Measurements from ENCODE around the gene RAMAC.
"Not testable (repeated sequence)": the region's sequence is repeated elsewhere in the genome, so short reads cannot be mapped to it uniquely, and the experiment has no call there.

RAMAC gene

GRCh38 chr15:82969353-82969752 lies 16.7 kb upstream of the RAMAC start:
- DNase-seq: no peak

DNA sequence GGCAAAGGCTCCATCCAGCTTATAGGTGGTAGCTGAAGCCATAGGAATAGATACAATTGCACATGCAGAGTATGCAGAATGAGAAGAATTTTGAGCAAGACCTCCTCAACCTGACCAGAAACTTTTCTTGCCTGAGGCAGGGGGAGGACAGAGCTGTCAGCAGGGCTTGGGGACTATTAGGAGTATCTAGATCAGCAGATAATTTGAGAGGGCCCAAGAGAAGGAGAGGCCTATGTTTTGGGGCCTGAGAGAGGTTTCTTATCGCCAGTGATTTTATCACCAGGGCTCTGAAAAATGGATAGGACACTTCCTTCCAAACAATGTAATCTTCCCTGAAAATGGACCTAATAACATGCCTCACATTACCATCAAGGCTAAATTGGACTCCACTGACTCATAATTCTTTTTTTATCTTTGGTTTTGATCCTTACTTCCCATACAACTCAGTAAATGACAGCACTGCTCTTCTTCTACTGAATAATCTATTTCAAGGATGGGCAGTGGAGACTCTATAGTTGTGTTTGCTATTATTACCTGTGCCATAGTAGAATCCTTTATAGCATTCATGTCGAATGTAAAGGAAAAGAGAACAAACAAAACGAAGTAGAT lies 15.8 kb upstream of the RAMAC start:
- no peak for DNase-seq

DNA sequence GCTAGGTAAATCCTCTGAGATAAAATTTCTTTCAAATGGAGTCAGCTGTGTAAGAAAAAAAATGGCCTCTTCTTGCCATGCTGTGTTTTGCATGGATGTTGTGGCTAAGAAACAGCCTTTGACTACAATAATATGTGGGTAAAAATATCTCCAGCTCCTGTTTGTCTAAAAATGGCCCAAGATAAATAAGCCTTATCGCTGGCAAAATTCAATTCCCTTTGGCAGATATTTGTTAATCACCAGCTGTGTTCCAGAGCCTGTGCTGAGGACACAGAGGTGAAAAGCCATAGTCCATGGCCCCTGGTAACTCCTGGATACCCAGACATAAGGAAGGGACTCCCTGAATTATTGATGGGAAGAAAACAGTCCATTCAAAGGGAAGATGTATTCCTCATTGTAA lies 15.3 kb upstream of the RAMAC start:
- DNase-seq: no peak

DNA sequence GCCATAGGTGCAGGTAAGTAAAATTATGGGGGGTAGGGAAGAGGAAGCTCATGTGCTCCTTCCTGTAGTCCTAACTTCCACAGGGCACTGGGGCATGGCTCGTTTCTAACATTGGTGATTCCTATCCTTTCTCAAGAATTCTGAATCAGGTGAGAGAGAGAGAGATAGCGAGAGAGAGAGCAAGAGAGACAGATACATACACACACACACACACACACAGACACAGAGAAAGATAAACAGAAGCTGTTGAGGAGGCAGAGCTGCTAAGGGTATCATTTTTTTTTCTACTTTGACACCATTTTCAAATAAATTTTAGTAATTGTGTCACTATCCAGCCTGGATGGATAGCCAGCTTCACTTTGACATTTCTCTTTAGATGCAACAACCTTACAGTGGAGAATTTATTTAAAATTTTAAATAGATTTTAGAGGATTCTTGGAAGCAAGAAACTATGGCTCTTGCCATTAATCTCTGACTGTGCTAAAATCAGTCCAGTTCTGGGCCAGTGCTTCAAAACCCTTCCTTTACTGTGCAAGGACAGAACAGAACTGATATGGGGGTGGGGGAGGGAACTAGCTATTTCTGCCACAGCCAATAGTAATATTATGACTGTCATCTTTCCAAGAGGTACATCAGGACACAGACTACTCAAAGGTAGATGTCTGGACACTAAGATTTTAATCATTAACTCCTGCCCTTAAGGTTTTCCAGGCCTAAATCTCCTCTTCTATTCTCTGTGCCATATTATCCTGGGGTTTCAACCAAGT lies 14.6 kb upstream of the RAMAC start:
- DNase-seq: no peak

DNA sequence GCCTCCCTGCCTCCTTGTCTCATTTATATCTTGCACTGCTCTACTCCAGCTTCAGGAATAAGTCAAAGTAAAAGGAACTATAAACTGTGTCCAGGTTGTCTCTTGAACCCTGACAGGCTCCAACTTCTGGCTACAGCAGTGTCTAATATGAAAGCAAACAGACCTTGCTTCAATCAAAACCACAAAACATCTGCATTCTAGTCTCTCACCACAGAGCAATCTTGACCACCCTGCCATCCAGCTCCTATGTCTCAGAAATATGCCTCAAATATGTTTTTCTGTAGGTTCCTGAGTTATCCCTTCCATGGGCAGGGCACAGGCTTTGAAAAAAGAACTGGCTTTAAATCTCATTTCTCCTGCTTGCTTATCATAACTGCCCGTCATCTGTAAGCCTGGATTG lies 13.0 kb upstream of the RAMAC start:
- no peak for DNase-seq

DNA sequence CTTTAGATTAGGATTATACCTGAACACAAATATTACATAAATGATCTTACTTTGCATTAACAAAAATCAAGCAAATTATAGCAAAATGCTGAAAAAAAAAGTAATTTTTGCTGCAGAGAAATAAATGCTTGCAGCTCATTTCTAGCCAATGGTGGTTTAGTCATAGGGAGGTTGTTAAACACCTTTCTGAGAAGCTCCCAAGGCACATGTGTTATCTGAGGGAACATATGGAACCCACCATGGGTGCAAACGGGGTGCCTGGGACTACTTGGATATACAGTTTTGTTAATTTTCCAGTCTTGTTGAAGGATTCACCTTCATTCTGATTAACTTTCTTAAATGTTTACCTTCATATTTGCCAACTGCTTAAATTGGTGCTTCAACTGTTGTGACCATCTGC lies 8.9 kb upstream of the RAMAC start:
- no peak for DNase-seq

GRCh38 chr15:82978438-82978837 lies 7.6 kb upstream of the RAMAC start:
- DNase-seq: no peak

DNA sequence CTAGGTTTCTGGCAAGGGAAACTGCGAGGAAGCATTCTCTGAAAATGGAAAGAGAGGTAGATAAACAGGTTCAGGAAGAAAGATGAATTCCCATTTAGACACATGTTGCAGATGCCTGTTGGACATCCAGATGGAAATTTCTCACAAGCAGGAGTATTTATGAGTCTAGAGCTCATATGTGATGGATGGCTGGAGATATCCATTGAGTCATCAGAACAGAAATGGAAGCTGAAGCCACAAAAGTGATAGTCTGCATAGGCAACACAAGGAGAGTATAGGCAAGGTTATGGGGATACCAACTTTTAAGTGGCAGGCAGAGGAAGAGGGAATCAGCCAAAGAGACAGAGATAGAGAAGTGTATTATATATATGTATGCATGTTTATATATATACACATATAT lies 6.3 kb upstream of the RAMAC start:
- DNase-seq: no peak

- DNase-seq: no peak
Measured at GRCh38 chr15:82980981-82981380, 5.0 kb upstream of the RAMAC start.

GRCh38 chr15:82986442-82986780 lies 401 bp downstream of the RAMAC start:
- DNase-seq: no peak

DNA sequence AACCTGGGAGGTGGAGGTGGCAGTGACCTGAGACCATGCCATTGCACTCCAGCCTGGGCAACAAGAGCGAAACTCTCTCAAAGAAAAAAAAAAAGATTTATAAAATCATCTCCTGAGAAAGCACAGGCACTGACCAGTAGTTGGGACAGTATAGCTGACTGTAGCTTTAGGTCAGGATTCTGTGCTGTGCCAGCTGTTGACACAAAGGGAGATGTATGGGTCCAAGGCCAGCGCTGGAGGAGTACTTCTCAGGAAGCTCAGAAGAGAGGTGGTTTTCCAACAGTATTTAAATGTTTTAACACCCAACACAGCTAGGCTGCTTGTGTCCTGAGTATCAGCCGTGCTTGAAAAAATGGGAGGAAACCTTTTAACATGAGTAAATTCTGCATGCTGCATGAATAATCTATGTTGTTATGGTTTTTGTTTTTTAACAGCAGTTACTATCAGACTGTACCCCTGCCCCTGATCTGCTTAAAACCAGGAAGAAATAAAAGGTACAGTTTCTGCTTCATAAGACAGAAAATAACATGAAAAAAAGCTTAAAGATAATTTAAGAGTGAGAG lies 6.5 kb downstream of the RAMAC start:
- no peak for DNase-seq

- DNase-seq: no peak
Measured at GRCh38 chr15:82993144-82993543, 7.1 kb downstream of the RAMAC start.

DNA sequence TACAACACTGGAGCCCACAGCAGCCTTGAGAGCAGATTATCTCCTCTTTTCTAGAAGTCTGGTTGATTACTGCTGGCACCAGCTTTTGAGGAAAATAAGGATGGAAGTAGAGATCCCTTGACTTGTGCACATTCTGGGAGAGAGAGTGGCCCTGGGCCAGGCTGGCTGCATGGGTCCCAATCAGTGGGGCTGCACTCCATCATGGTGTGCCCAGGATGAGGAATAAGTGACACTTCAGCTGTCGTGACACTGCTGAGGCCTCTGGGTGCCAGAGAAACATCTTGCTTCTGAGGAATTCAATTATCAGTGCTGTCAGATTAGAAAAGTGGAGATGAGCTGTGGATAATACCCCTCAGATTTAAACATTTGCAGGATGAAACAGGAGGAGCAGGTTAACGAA lies 9.1 kb downstream of the RAMAC start:
- no peak for DNase-seq

GRCh38 chr15:82995938-82996337 lies 9.9 kb downstream of the RAMAC start:
- no peak for DNase-seq

DNA sequence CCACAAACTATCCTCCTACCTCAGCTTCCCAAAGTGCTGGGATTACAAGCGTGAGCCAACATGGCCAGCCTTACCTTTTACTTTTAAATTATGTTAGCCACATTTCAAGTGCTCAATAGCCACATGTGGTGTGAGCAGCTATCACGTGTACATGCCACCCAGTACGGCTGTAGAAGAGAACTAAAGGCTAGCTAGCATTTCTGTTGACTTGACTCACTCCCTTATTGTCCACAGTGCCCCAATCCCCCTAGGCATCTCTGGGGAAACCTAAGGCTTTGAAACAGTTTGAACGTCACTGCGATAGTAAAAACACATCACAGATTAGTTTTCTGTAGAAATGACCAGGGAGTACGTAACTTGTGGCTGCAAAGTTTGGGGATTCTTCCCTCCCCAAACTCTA lies 13.4 kb downstream of the RAMAC start:
- no peak for DNase-seq

- peak; percentile 21 for DNase-seq
Measured at GRCh38 chr15:82999905-83000671, 14.1 kb downstream of the RAMAC start.

DNA sequence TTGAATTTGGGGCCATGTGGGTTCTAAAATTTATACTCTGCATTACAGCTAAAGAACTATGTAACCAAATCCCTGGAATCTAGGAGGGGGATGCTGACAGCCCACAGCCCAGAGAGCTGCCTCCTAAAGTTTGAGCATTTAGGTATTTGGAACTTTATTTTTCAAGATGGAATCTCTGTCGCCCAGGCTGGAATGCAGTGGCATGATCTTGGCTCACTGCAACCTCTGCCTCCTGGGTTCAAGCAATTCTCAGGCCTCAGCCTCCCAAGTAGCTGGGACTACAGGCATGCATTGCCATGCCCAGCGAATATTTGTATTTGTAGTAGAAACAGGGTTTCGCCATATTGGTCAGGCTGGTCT lies 14.6 kb downstream of the RAMAC start:
- not testable (repeated sequence) for DNase-seq

DNA sequence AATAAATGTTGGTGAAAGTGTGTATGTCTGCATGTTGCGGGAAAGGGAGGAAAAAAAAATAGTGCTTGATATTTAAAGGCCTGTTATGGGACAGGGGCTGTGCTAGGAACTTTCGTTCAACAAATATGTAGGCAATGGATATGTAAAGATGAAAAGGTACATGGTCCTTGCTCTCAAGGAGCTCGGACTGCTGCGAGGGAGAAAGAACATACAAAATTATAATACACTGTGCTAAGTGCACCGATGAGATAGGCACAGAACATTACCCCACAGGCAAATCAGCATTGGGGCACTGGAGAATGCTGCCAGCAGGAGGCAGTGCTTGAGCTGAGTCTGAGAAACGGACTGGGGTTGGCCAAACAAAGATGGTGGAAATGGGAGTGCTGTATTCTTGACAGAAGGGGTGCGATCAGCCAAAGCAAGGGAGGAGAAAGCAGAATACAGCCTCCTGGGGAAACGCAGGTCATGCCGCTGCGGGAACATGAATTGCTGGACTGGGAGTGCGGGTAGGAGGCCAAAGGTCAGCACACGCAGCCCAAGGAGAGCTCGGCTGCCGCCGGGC lies 24.8 kb downstream of the RAMAC start:
- DNase-seq: peak; percentile 29

- peak; percentile 53 for DNase-seq
Measured at GRCh38 chr15:83011271-83012075, 25.5 kb downstream of the RAMAC start, which contains the start of gene C15orf40. TSS of gene C15orf40 (minus strand) at chr15:83011639. CDS start at chr15:83011607, 32 bp downstream.

- DNase-seq: no peak
Measured at GRCh38 chr15:83012076-83012426, 26.0 kb downstream of the RAMAC start.

GRCh38 chr15:83012636-83013035 lies 26.6 kb downstream of the RAMAC start:
- DNase-seq: no peak

DNA sequence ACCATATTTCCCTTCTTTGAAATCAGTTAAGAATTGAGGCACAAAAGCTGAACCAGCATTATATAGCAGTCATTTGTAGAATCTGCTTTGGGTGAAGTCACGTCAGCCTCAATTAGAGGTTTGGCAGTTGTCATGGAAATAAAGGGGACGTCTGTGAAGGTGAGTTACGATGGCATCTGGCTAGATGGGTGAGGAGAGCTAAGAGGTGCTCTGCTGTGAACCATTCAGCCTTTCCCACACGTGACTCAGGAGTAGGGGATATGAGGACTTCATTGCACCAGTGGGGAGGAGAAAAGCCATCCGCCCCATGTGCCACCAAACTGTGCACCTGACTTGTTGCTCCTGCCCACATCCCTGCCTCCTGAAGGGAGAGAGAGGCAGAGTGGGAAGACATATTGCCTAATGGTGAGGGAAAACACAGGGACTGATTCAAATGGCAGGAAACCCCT lies 28.2 kb downstream of the RAMAC start:
- no peak for DNase-seq

DNA sequence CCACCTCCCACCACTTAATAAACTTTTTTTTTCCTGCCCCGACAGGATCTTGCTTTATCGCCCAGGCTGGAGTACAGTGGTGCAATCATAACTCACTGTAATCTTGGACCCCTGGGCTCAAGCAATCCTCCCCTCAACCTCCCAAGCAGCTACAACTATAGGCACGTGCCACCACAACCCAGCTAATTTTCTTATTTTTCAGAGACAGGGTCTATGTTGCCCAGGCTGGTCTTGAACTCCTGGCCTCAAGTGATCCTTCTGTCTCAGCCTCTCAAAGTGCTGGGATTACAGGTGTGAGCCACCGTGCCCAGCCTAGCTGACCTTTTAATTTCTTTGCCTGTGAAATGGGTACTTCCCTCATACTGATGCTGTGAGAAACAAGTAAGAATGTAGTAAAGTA lies 29.4 kb downstream of the RAMAC start:
- DNase-seq: no peak
